ENCODE results near the gene ELP5. TPM values are rescaled to one million over a fixed set of nuclear protein-coding genes. Genes with fewer than 3 reads are reported as not detected.

The ELP5 gene
- total and polyA plus RNA-seq, 2 donors from 2014 or later = 41.9 to 110 TPM

DNA sequence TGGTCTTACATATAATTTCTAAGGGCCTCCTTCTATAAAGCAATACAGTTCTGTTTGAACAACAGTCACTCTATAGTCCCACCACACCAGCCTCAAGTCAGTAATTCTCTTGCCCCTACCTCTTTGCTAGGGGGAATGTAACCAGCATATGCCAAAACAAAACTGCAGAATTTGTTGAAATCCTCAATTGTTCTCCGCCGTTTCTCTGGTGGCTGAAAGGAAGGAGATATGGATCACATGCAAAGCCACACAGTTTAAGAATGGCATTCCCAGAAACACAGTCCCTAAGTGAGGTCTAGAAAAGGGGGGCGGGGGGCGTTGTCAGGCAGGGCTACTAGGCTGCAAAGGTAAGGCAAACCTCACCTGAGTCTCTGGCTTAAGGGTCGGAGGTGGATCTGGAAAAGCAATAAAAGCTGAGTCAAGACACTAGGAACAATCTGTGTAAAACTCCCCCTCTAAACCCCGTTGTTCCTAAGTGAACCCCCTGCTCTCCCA, 14.7 kb upstream of the ELP5 start:
- Histone ChIP-seq H3K27ac (ENCODE audit: low read depth in 2 of 2, low read length in 2 of 2) (peak overlapping the region; percentile 83 to 88), H3K9me3 (ENCODE audit: control insufficient read depth in 2 of 3, insufficient read depth in 1 of 3, low read length in 3 of 3) (no peaks in the 10 kb centered on the region), H3K4me1 (ENCODE audit: control insufficient read depth in 2 of 3, insufficient read depth in 2 of 3, low read depth in 1 of 3, low read length in 3 of 3) (peaks cover 10 to 38% (median 16%) of the 10 kb centered on the region in 3 donors), H3K36me3 (ENCODE audit: control insufficient read depth in 2 of 3, insufficient read depth in 3 of 3, low read length in 3 of 3) (peaks cover 7 to 26% (median 13%) of the 10 kb centered on the region in 3 donors), H3K4me3 (ENCODE audit: low read length in 3 of 3) (peak overlapping the region; percentile 58 to 67 (median 63)), H3K9ac (ENCODE audit: low read length in 3 of 3) (peak overlapping the region; percentile 43 to 64 (median 56)), H3K27me3 (ENCODE audit: control insufficient read depth, insufficient read depth, low read length) (no peaks in the 10 kb centered on the region)
- TF ChIP-seq, protein P1, sequence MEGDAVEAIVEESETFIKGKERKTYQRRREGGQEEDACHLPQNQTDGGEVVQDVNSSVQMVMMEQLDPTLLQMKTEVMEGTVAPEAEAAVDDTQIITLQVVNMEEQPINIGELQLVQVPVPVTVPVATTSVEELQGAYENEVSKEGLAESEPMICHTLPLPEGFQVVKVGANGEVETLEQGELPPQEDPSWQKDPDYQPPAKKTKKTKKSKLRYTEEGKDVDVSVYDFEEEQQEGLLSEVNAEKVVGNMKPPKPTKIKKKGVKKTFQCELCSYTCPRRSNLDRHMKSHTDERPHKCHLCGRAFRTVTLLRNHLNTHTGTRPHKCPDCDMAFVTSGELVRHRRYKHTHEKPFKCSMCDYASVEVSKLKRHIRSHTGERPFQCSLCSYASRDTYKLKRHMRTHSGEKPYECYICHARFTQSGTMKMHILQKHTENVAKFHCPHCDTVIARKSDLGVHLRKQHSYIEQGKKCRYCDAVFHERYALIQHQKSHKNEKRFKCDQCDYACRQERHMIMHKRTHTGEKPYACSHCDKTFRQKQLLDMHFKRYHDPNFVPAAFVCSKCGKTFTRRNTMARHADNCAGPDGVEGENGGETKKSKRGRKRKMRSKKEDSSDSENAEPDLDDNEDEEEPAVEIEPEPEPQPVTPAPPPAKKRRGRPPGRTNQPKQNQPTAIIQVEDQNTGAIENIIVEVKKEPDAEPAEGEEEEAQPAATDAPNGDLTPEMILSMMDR (IDR thresholded peaks at IDR 0.05; ENCODE audit: borderline replicate concordance, extremely low read depth, insufficient read depth) = no peak
- FAIRE-seq (no peak), DNase-seq (no peak)
- intact Hi-C loops (cut with DNase I) = no loop called here

DNA sequence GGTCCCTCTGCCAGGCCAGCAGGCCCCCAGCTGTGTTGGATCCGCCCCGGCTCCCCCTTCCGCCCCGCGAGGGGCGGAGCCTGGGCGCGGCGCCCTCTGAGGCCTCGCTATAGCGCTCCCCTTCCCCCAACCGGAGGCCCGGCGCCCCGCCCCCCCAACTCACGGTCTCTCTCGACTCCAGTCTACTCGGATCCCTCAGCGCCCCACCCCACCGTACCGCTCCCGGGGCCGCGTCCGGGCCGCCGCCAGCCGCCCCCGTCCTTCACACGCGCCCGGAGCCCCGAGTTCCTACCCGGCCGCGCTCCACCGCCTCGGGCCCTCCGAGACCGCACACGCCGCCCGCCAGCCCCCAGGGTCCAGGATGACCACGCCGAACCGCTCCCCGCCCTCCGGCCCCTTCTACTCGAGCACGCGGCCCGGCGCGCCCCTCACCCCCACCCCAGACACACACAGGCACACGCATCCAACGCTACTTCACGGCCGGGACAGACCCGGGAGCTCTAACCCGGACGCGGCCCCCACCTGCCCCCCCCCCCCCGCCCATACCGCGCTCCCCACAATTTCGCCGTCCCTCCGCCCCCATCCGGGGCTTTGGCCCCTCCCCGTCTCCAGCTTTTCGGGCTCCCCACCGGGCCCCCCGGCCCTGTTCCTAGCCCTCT, 14.1 kb upstream of the ELP5 start:
- Histone ChIP-seq H3K27me3 (ENCODE audit: control insufficient read depth, insufficient read depth, low read length) (no peaks in the 10 kb centered on the region), H3K9ac (ENCODE audit: low read length in 3 of 3) (peak overlapping the region in 2 of 3 donors; percentile 43 to 56), H3K9me3 (ENCODE audit: control insufficient read depth in 2 of 3, insufficient read depth in 1 of 3, low read length in 3 of 3) (no peaks in the 10 kb centered on the region), H3K36me3 (ENCODE audit: control insufficient read depth in 2 of 3, insufficient read depth in 3 of 3, low read length in 3 of 3) (peaks cover 7 to 26% (median 13%) of the 10 kb centered on the region in 3 donors), H3K27ac (ENCODE audit: low read depth in 2 of 2, low read length in 2 of 2) (peak overlapping the region; percentile 88 to 95), H3K4me1 (ENCODE audit: control insufficient read depth in 2 of 3, insufficient read depth in 2 of 3, low read depth in 1 of 3, low read length in 3 of 3) (peaks cover 10 to 38% (median 15%) of the 10 kb centered on the region in 3 donors), H3K4me3 (ENCODE audit: low read length in 3 of 3) (peak overlapping the region; percentile 63 to 88 (median 67))
- TF ChIP-seq, protein P1 (IDR thresholded peaks at IDR 0.05; ENCODE audit: borderline replicate concordance, extremely low read depth, insufficient read depth) = no peak
- intact Hi-C loops (cut with DNase I) = no loop called here
- DNase-seq (peak; percentile 71 to 95 (median 89)), FAIRE-seq (no peak)

DNA sequence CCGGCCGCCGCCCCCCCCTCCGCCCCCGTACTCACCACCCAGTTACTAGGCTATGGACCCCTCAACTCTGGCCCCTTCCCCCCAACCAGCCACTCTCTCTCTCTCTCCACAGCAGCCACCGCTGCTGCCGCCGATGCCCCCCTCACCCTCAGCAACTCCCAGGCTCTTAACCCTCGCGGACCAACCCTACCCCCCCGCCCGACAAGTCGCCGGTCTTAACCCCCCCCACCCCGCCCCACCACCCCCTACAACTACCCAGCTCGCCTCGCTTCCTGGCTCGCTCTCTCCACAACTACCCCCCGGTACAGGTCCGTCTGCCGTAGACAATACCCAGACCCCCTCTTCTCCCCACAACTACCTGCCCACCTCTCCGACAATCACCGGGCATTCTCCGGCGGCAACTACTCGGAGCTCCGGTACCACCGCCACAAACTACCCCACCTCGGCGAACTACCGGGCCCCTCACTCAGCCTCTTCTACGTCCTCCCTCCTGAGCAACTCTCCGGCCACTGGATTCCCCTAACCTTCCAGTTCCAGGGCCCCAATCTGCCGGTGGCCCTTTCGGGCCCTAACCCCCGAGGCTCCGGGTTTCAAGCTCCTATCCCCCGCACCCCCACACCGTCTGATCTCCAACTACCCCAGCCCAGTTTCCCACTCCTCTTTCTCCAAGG, 13.5 kb upstream of the ELP5 start:
- peaks cover 7 to 26% (median 13%) of the 10 kb centered on the region in 3 donors for H3K36me3 ChIP-seq (ENCODE audit: control insufficient read depth in 2 of 3, insufficient read depth in 3 of 3, low read length in 3 of 3)
- TF ChIP-seq, protein P1 (IDR thresholded peaks at IDR 0.05; ENCODE audit: borderline replicate concordance, extremely low read depth, insufficient read depth) = no peak
- intact Hi-C loops (cut with DNase I) = no loop called here
- peak overlapping the region; percentile 80 to 89 (median 88) for H3K4me3 ChIP-seq (ENCODE audit: low read length in 3 of 3)
- peak overlapping the region; percentile 93 to 95 for H3K27ac ChIP-seq (ENCODE audit: low read depth in 2 of 2, low read length in 2 of 2)
- DNase-seq (peak in 4 of 5 donors; percentile 41 to 85 (median 72)), FAIRE-seq (no peak)
- no peaks in the 10 kb centered on the region for H3K27me3 ChIP-seq (ENCODE audit: control insufficient read depth, insufficient read depth, low read length)
- H3K9me3 ChIP-seq (ENCODE audit: control insufficient read depth in 2 of 3, insufficient read depth in 1 of 3, low read length in 3 of 3) = no peaks in the 10 kb centered on the region
- H3K4me1 ChIP-seq (ENCODE audit: control insufficient read depth in 2 of 3, insufficient read depth in 2 of 3, low read depth in 1 of 3, low read length in 3 of 3) = peaks cover 10 to 39% (median 20%) of the 10 kb centered on the region in 3 donors
- H3K9ac ChIP-seq (ENCODE audit: low read length in 3 of 3) = peak overlapping the region; percentile 42 to 97 (median 96)
